Cardiac fibroblast (primary cell): Measurements from ENCODE around the gene KHDC1L.

Experiments used
- DNase-seq, 2 donors: peaks; one replicate each; pipeline versions ENCODE4 v3.0.0 to v3.0.0-alpha.2; 2010; ENCODE audit warnings: low read depth in 2 of 2
- H3K4me3 ChIP-seq, 2 donors: replicated peaks in 1 of 2; 1 replicate in 1 of 2; 2 replicates in 1 of 2; pipeline ENCODE4 v1.5.1; 2011; ENCODE audit warnings: low read depth in 2 of 2, low read length in 2 of 2, mild to moderate bottlenecking in 2 of 2, moderate library complexity in 1 of 2
- CTCF ChIP-seq: IDR thresholded peaks from one replicate; pipeline ENCODE4 v1.5.1; 2011; ENCODE audit warnings: low read depth, mild to moderate bottlenecking, low read length, inconsistent platforms

Gene KHDC1L

GRCh38 chr6:73182021-73182607, 43.2 kb downstream of the KHDC1L start:
- TF ChIP-seq CTCF: no peak
- DNase-seq: no peak

GRCh38 chr6:73180763-73181619, 44.3 kb downstream of the KHDC1L start:
- peak; percentile 85 to 86 for DNase-seq
- TF ChIP-seq CTCF: peak; percentile 81
- H3K4me3 ChIP-seq: peak overlapping the region; percentile 28 to 45

More at GRCh38 chr6:73182021-73182607, 43.2 kb downstream of the KHDC1L start:
- no peak overlapping the region for H3K4me3 ChIP-seq

- TF ChIP-seq CTCF: no peak
- no peak overlapping the region for H3K4me3 ChIP-seq
Observed at GRCh38 chr6:73180076-73180738, 45.1 kb downstream of the KHDC1L start.

GRCh38 chr6:73177221-73177944, 47.9 kb downstream of the KHDC1L start:
- no peak for DNase-seq

More at GRCh38 chr6:73180076-73180738, 45.1 kb downstream of the KHDC1L start:
- peak in 1 of 2 donors; percentile 45 for DNase-seq

GRCh38 chr6:73176057-73176456, 49.2 kb downstream of the KHDC1L start:
- no peak for DNase-seq
- TF ChIP-seq CTCF: no peak
- no peak overlapping the region for H3K4me3 ChIP-seq

More at GRCh38 chr6:73177221-73177944, 47.9 kb downstream of the KHDC1L start:
- no peak overlapping the region for H3K4me3 ChIP-seq
- TF ChIP-seq CTCF: no peak

GRCh38 chr6:73174646-73175045, 50.6 kb downstream of the KHDC1L start:
- DNase-seq: no peak
- no peak for TF ChIP-seq CTCF
- H3K4me3 ChIP-seq: no peak overlapping the region
